Kidney (tissue), 22 donors: Measurements from ENCODE around the gene PRR27. TPM values are rescaled to one million over a fixed set of nuclear protein-coding genes. Genes with fewer than 3 reads are reported as not detected.

Experiments
- DNase-seq, 5 donors: peaks; one replicate each; pipeline ENCODE4 v3.0.0-alpha.2; 2013 to 2020
- FAIRE-seq: peaks from 2 replicates; lab custom pipeline; 2012; peaks lifted over from hg19 to GRCh38; lab: Jason Lieb, UNC
- H3K27ac ChIP-seq, 2 donors: one replicate each; pipeline ENCODE4 v1.7.0; 2013; ENCODE audit warnings: low read depth in 2 of 2, low read length in 2 of 2, inconsistent platforms in 1 of 2
- H3K27me3 ChIP-seq: one replicate; pipeline ENCODE4 v1.7.1; 2013; ENCODE audit warnings: low read length, inconsistent platforms; ENCODE audit not compliant: control insufficient read depth, insufficient read depth
- H3K36me3 ChIP-seq, 3 donors: one replicate each; pipeline versions ENCODE4 v1.7.0 to v1.7.1; 2013; ENCODE audit warnings: low read length in 3 of 3, control low read depth in 1 of 3, inconsistent platforms in 1 of 3; ENCODE audit not compliant: insufficient read depth in 3 of 3, control insufficient read depth in 2 of 3
- H3K4me1 ChIP-seq, 3 donors: one replicate each; pipeline versions ENCODE4 v1.7.0 to v1.7.1; 2013; ENCODE audit warnings: low read length in 3 of 3, inconsistent platforms in 1 of 3, low read depth in 1 of 3; ENCODE audit not compliant: control insufficient read depth in 2 of 3, insufficient read depth in 2 of 3
- H3K4me3 ChIP-seq, 3 donors: one replicate each; pipeline versions ENCODE4 v1.7.0 to v1.8.1; 2013; ENCODE audit warnings: low read length in 3 of 3, control low read depth in 1 of 3, inconsistent platforms in 1 of 3
- H3K9ac ChIP-seq, 3 donors: one replicate each; pipeline versions ENCODE4 v1.7.0 to v1.7.1; 2013; ENCODE audit warnings: low read length in 3 of 3, control low read depth in 1 of 3, inconsistent platforms in 1 of 3
- H3K9me3 ChIP-seq, 3 donors: one replicate each; pipeline versions ENCODE4 v1.7.0 to v1.7.1; 2013; ENCODE audit warnings: low read length in 3 of 3, control low read depth in 1 of 3, inconsistent platforms in 1 of 3; ENCODE audit not compliant: control insufficient read depth in 2 of 3, insufficient read depth in 1 of 3
- CTCF ChIP-seq: IDR thresholded peaks from 3 replicates; pipeline ENCODE4 v1.5.1; 2012; ENCODE audit warnings: mild to moderate bottlenecking, moderate library complexity, borderline replicate concordance; ENCODE audit not compliant: insufficient read depth; ENCODE audit errors: extremely low read depth
- intact Hi-C: fragments of 100-400 bp; cut with DNase I; formaldehyde crosslinking; loops from one replicate; pipeline ENCODE4 v1.11.1; 2022
- long read RNA-seq, 10 donors: library from polyadenylated mRNA in 1 of 10; unstranded in 1 of 10; transcript quantifications; one replicate each; pipeline ENCODE4 v2.0.0 and lab custom pipeline, GENCODE V29; 2021 to 2026
- polyA plus RNA-seq: library from polyadenylated mRNA; stranded (reverse); fragments of 350-450 nt; fragmentation: Illumina TruSeq; extraction: RNeasy Lipid Tissue Mini Kit (QIAGEN cat#74804); gene quantifications from one replicate; pipeline ENCODE4 v1.2.3, GENCODE V29; 2014; ENCODE audit warnings: low read depth, low replicate concordance; ENCODE audit not compliant: insufficient read depth
- total RNA-seq: library from RNA; stranded (reverse); fragmentation: NEBNext Ultra II Directional; extraction: Animal tissue kit (Norgen Biotek cat#: 25700); gene quantifications from one replicate; pipeline ENCODE4 v1.2.1, GENCODE V29; 2021
- donor health status: control.
- donor health status: control.
- donor health status: control.
- donor health status: control.
- donor health status: control.
- donor health status: DM: yes; HTN: yes; CAD: no.
- donor health status: Normal renal cell carcinoma (clear cell type).

Gene PRR27
- not detected for total RNA-seq
- not detected for polyA plus RNA-seq
- long read RNA-seq, donor 1 = 0 reads
- long read RNA-seq, donor 2 = 0 reads
- long read RNA-seq, donor 3 = 0 reads
- long read RNA-seq, donor 4 = 0 reads
- long read RNA-seq, donor 5 = 0 reads
- long read RNA-seq, donor 6 = 0 reads
- long read RNA-seq, donor 7 = 0 reads
- long read RNA-seq, donor 8 = 0 reads
- long read RNA-seq, donor 9 = 0 reads
- long read RNA-seq, donor 10 = 0 reads

- intact Hi-C loops = no loop called here
- no peaks in the 10 kb centered on the region for H3K9me3 ChIP-seq
- FAIRE-seq (no peak), DNase-seq (no peak)
- TF ChIP-seq CTCF = no peak
- H3K4me3 ChIP-seq = no peak within 1 kb of the TSS
- H3K4me1 ChIP-seq = no peaks in the 10 kb centered on the region
- H3K27me3 ChIP-seq = no peaks in the 10 kb centered on the region
- H3K9ac ChIP-seq = no peak within 1 kb of the TSS
- H3K27ac ChIP-seq = no peak within 1 kb of the TSS
- H3K36me3 ChIP-seq = no peaks in the 10 kb centered on the region
Measured at GRCh38 chr4:70153937-70154336, at the start of gene PRR27. PRR27 (plus strand) TSS chr4:70154237; CDS start chr4:70154376, 139 bp downstream.

GRCh38 chr4:70110917-70111316 lies 43.1 kb upstream of the PRR27 start:
- Histone ChIP-seq H3K4me3 (no peak overlapping the region), H3K36me3 (no peaks in the 10 kb centered on the region), H3K9ac (no peak overlapping the region), H3K27me3 (no peaks in the 10 kb centered on the region), H3K9me3 (no peaks in the 10 kb centered on the region), H3K27ac (no peak overlapping the region), H3K4me1 (no peaks in the 10 kb centered on the region)
- FAIRE-seq (no peak), DNase-seq (no peak)
- intact Hi-C loops = no loop called here
- TF ChIP-seq CTCF = no peak

- TF ChIP-seq CTCF = no peak
- Histone ChIP-seq H3K36me3 (no peaks in the 10 kb centered on the region), H3K4me3 (no peak overlapping the region), H3K4me1 (no peaks in the 10 kb centered on the region), H3K27ac (no peak overlapping the region), H3K9ac (no peak overlapping the region), H3K27me3 (no peaks in the 10 kb centered on the region), H3K9me3 (no peaks in the 10 kb centered on the region)
- FAIRE-seq (no peak), DNase-seq (no peak)
- intact Hi-C loops = no loop called here
Measured at GRCh38 chr4:70113656-70114055, 40.4 kb upstream of the PRR27 start.

- Histone ChIP-seq H3K36me3 (no peaks in the 10 kb centered on the region), H3K4me3 (no peak overlapping the region), H3K9ac (no peak overlapping the region), H3K4me1 (no peaks in the 10 kb centered on the region), H3K9me3 (no peaks in the 10 kb centered on the region), H3K27me3 (no peaks in the 10 kb centered on the region), H3K27ac (no peak overlapping the region)
- no peak for TF ChIP-seq CTCF
- DNase-seq (no peak), FAIRE-seq (no peak)
- intact Hi-C loops = no loop called here
Measured at GRCh38 chr4:70114096-70114495, 39.9 kb upstream of the PRR27 start.
